GM06990 (cell line): ENCODE results near the gene RAB37.

Experiments used
- DNase-seq: peaks from one replicate; pipeline ENCODE4 v3.0.0-alpha.2; 2011; ENCODE audit not compliant: insufficient read length; ENCODE audit errors: extremely low read depth
- H3K27me3 ChIP-seq: replicated peaks from 2 replicates; pipeline ENCODE4 v1.6.0; 2011; ENCODE audit warnings: low read length; ENCODE audit not compliant: control insufficient read depth, insufficient read depth
- H3K36me3 ChIP-seq: 2 replicates; pipeline ENCODE4 v1.5.1; 2011; ENCODE audit warnings: low read length; ENCODE audit not compliant: control insufficient read depth, insufficient read depth
- H3K4me3 ChIP-seq: replicated peaks from 2 replicates; pipeline ENCODE4 v1.5.1; 2011; ENCODE audit warnings: low read depth, mild to moderate bottlenecking, control low read depth, low read length
- CTCF ChIP-seq: IDR thresholded peaks from 2 replicates; pipeline ENCODE4 v1.5.1; 2011; ENCODE audit warnings: low read length, control low read depth, mild to moderate bottlenecking, inconsistent platforms; ENCODE audit not compliant: insufficient read depth, poor library complexity, severe bottlenecking

The RAB37 gene

GRCh38 chr17:74742978-74743545 lies 6.0 kb downstream of the RAB37 start:
- no peaks in the 10 kb centered on the region for H3K27me3 ChIP-seq
- H3K4me3 ChIP-seq = no peak overlapping the region
- no peak for TF ChIP-seq CTCF
- no peaks in the 10 kb centered on the region for H3K36me3 ChIP-seq
- no peak for DNase-seq

- H3K27me3 ChIP-seq = no peaks in the 10 kb centered on the region
- no peak for TF ChIP-seq CTCF
- H3K36me3 ChIP-seq = no peaks in the 10 kb centered on the region
- DNase-seq = no peak
- H3K4me3 ChIP-seq = no peak overlapping the region
Measured at GRCh38 chr17:74743755-74744154, 6.7 kb downstream of the RAB37 start.

- no peaks in the 10 kb centered on the region for H3K27me3 ChIP-seq
- no peak overlapping the region for H3K4me3 ChIP-seq
- H3K36me3 ChIP-seq = no peaks in the 10 kb centered on the region
- DNase-seq = no peak
- no peak for TF ChIP-seq CTCF
Measured at GRCh38 chr17:74744349-74744713, 7.3 kb downstream of the RAB37 start.

GRCh38 chr17:74744714-74745547 lies 7.9 kb downstream of the RAB37 start:
- TF ChIP-seq CTCF = peak; percentile 100
- no peak overlapping the region for H3K4me3 ChIP-seq
- peak; percentile 73 for DNase-seq
- no peaks in the 10 kb centered on the region for H3K27me3 ChIP-seq
- H3K36me3 ChIP-seq = no peaks in the 10 kb centered on the region

DNA sequence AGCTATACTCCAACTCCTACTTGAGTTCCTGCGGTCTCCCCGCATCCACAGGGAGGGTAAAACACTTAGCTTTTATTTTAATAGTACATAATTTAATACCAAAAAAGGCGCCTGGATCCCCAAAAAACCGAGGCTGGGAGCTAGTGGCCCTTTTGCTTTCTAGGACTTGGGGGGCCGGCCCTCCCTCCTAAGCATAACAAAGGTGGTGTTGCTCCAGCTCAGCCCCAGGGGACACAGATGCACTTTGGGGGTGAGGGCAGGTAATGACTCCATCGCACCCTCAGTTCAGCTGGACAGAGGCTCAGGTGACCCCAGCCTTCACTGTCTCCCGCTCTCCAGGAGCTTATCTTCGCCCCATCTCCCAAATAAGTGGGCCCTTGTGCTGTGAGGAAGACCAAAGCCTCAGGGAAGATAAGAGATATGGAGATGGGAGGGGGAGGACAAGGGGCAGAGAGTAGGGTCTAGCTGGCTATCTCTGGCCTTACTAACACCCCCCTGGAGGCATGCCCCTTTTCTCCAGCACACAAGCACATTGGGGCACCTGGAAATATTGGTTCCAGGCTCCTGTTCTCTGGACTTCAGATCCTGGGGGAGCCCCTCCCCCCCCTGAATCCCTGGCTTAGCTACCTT lies 8.6 kb downstream of the RAB37 start:
- Histone ChIP-seq H3K36me3 (no peaks in the 10 kb centered on the region), H3K4me3 (no peak overlapping the region), H3K27me3 (no peaks in the 10 kb centered on the region)
- no peak for DNase-seq
- TF ChIP-seq CTCF = no peak
